A673 (cell line): ENCODE results near the gene ROR2. TPM values are rescaled to one million over a fixed set of nuclear protein-coding genes. Genes with fewer than 3 reads are reported as not detected.

Source experiments
- BruUV-seq: library from RNA; stranded (reverse); fragments of 400-500 nt; replicated peaks from 2 replicates; lab custom pipeline; 2021; lab: Mats Ljungman, UMichigan
- CTCF ChIA-PET: fragments of 300-600 bp; sonication (Branson Sonifier 250); formaldehyde crosslinking; loops from one replicate; lab custom pipeline; 2022; ENCODE audit warnings: antibody characterized with exemption; lab: Charles Lee
- POLR2A ChIA-PET: fragments of 300-600 bp; sonication (Branson Sonifier 250); formaldehyde crosslinking; loops from one replicate; lab custom pipeline; 2022; ENCODE audit warnings: antibody characterized with exemption; ENCODE audit not compliant: low non-redundant PET; lab: Charles Lee
- DNase-seq: peaks from one replicate; pipeline ENCODE4 v3.0.0-alpha.2; 2015; ENCODE audit warnings: low spot score
- H3K27ac ChIP-seq: fragments of 200-600 bp; sonication (generic); 2 replicates; pipeline ENCODE4 v1.5.1; 2016; ENCODE audit warnings: mixed run types, low read depth, mild to moderate bottlenecking, mixed read lengths, antibody characterized with exemption, low read length; ENCODE audit not compliant: poor library complexity, severe bottlenecking
- H3K27me3 ChIP-seq: fragments of 200-600 bp; sonication (generic); replicated peaks from 2 replicates; pipeline ENCODE4 v1.6.1; 2017; ENCODE audit warnings: mixed run types, low read depth, mild to moderate bottlenecking, mixed read lengths, antibody characterized with exemption, low read length; ENCODE audit not compliant: insufficient read depth, poor library complexity
- H3K36me3 ChIP-seq: fragments of 200-600 bp; sonication (generic); 2 replicates; pipeline ENCODE4 v1.6.1; 2016; ENCODE audit warnings: mixed run types, mild to moderate bottlenecking, mixed read lengths, antibody characterized with exemption, low read length; ENCODE audit not compliant: insufficient read depth, poor library complexity, severe bottlenecking
- H3K4me1 ChIP-seq: fragments of 200-600 bp; sonication (generic); 2 replicates; pipeline ENCODE4 v1.6.1; 2017; ENCODE audit warnings: mixed run types, mild to moderate bottlenecking, mixed read lengths, antibody characterized with exemption, low read length; ENCODE audit not compliant: insufficient read depth, poor library complexity, severe bottlenecking
- H3K4me3 ChIP-seq: fragments of 200-600 bp; sonication (generic); 2 replicates; pipeline ENCODE4 v1.5.1; 2016; ENCODE audit warnings: low read depth, mixed run types, mild to moderate bottlenecking, mixed read lengths, low read length; ENCODE audit not compliant: poor library complexity, severe bottlenecking
- H3K9me3 ChIP-seq: fragments of 200-600 bp; sonication (generic); 2 replicates; pipeline ENCODE4 v1.6.1; 2016; ENCODE audit warnings: mixed run types, low read depth, mild to moderate bottlenecking, mixed read lengths, antibody characterized with exemption, low read length; ENCODE audit not compliant: poor library complexity, severe bottlenecking
- CTCF ChIP-seq: fragments of 300-800, 200-600 bp; sonication (generic); conservative IDR thresholded peaks from 2 replicates; pipeline ENCODE4 v1.5.1; 2017; ENCODE audit warnings: low read depth, mild to moderate bottlenecking, antibody characterized with exemption, low read length, moderate library complexity, mixed read lengths
- EZH2 ChIP-seq: fragments of 200-600 bp; sonication (generic); IDR thresholded peaks from 2 replicates; pipeline ENCODE4 v1.6.1; 2017; ENCODE audit warnings: borderline replicate concordance, low read depth, mild to moderate bottlenecking, mixed read lengths, antibody characterized with exemption, low read length; ENCODE audit not compliant: poor library complexity, severe bottlenecking
- intact Hi-C: fragments of 100-400 bp; cut with micrococcal nuclease; formaldehyde crosslinking; loops from one replicate; pipeline ENCODE4 v1.10.0; 2022; ENCODE audit not compliant: unreplicated experiment
- total RNA-seq: library from RNA; stranded (reverse); gene quantifications from 2 replicates; pipeline ENCODE4 v1.2.3, GENCODE V29; 2021

Gene ROR2
- total RNA-seq, 1 experiment from 2014 or later, result 12.3 TPM

DNA sequence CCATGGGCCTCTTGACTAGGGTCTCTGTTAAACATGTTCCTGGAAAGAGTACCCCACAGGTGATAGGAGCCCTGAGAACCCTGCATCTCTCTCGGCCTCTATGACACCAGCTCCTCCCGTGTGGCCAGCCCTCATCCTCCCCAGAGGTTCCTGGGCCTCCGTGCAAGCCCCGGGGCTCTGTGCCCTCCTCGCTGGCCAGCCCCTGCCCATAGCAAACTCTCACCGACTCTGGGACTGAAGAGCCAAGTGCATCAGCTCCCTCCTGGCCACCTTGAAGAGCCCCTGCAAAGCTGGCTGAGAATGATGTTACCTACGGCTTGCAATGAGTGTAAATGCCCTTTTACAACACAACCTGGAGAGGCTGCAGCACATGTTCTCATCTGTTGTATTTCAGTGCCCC lies 224.4 kb downstream of the ROR2 start:
- TF ChIP-seq CTCF (no peak), EZH2 (no peak)
- H3K9me3 ChIP-seq, result no peaks in the 10 kb centered on the region
- CTCF ChIA-PET, result no interaction called here
- intact Hi-C loops, result loop anchor here (2.0 to 5.0 kb wide), 3 partner anchors 65 to 811 kb away; no protein-coding TSS in a partner anchor
- no peak for DNase-seq
- H3K36me3 ChIP-seq, result no peaks in the 10 kb centered on the region
- no peak overlapping the region for H3K27ac ChIP-seq
- no peaks in the 10 kb centered on the region for H3K4me1 ChIP-seq
- BruUV-seq, result no TSS peak
- POLR2A ChIA-PET, result no interaction called here
- no peaks in the 10 kb centered on the region for H3K27me3 ChIP-seq
- no peak overlapping the region for H3K4me3 ChIP-seq

- ChIA-PET POLR2A (no interaction called here), CTCF (no interaction called here)
- TF ChIP-seq EZH2 (no peak), CTCF (no peak)
- H3K27me3 ChIP-seq, result no peaks in the 10 kb centered on the region
- no TSS peak for BruUV-seq
- intact Hi-C loops, result loop anchor here (5.0 kb wide), 1 partner anchor 73 kb away; no protein-coding TSS in a partner anchor
- no peak for DNase-seq
- no peak overlapping the region for H3K4me3 ChIP-seq
- H3K4me1 ChIP-seq, result no peaks in the 10 kb centered on the region
- no peaks in the 10 kb centered on the region for H3K36me3 ChIP-seq
- H3K27ac ChIP-seq, result no peak overlapping the region
- no peaks in the 10 kb centered on the region for H3K9me3 ChIP-seq
These were observed 225.2 kb downstream of the ROR2 start for GRCh38 chr9:91724609-91725505.

DNA sequence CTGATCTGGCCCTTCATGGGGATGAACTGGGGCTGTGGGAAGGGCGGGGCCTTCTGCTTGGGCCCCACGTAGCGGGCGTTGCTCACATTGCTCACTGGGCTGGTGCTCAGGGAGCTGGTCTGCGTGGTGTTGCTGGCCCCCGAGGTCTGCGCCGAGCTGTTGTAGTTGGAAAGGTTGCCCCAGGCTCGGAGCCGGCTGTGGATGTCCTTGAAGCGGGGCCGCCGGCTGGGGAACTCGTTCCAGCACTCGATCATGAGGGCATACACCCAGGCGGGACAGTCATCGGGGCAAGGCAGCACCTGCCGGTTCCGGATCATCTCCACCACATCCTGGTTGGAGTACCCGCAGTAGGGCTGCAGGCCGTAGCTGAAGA lies 226.0 kb downstream of the ROR2 start:
- TF ChIP-seq CTCF (no peak), EZH2 (no peak)
- BruUV-seq, result no TSS peak
- Histone ChIP-seq H3K4me3 (no peak overlapping the region), H3K9me3 (no peaks in the 10 kb centered on the region), H3K36me3 (no peaks in the 10 kb centered on the region), H3K4me1 (no peaks in the 10 kb centered on the region), H3K27me3 (no peaks in the 10 kb centered on the region), H3K27ac (no peak overlapping the region)
- POLR2A ChIA-PET, result no interaction called here
- no peak for DNase-seq
- CTCF ChIA-PET, result no interaction called here
- intact Hi-C loops, result no loop called here
